Measurements from ENCODE around the gene PRDM8.
A peak's percentile ranks its signal among the peaks of the same experiment; 100 is the strongest.

The PRDM8 gene

DNA sequence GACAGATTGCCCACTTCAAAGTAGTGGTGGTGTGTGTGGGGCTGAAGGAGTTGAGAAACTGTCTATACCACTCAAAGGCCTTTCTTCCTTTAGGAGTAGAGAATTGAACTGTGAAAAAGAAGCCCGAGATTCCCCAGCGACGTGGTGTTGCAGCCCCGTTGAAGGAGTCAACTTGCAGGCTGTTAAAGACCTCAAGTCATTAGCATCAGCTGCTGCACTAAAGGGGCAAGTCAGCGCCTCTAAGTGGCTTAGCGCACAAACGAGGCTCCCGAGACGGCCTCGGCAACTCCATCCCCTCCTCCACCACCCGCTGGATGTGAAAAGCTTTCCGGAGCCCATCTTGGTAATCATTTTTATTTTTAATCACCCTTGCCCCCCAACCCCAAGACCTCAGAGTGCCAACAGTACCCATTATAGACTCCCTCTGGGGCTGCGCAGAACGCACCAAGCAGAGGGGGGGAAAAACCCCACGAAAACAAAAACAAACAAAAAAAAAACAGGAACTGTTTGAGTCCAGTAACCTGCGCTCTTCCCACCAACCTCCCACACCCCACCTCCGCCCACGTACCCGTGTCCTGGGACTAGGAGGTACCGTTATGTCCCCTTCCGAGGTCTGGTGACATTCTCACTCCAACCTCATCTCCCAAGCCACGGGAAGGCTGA, 913 bp upstream of the PRDM8 start:
- TF ChIP-seq SUZ12 (IDR thresholded peaks at IDR 0.05; ENCODE audit: extremely low read depth, insufficient read depth, insufficient read length) (no peak), YY1 (IDR thresholded peaks at IDR 0.05; ENCODE audit: insufficient read depth, insufficient read length) (no peak), ZNF274 (IDR thresholded peaks at IDR 0.05; ENCODE audit: low read depth, low read length) (no peak)
- Histone ChIP-seq H3K4me3 (ENCODE audit: insufficient read length, low read depth) (peak overlapping the region; percentile 22), H3K9me3 (ENCODE audit: insufficient read depth, low read length) (peaks cover 14% of the 10 kb centered on the region), H3K36me3 (ENCODE audit: insufficient read depth, insufficient read length, low read length) (no peaks in the 10 kb centered on the region), H3K27me3 (ENCODE audit: insufficient read depth, insufficient read length) (peaks cover 100% of the 10 kb centered on the region), H3K4me1 (ENCODE audit: insufficient read depth, insufficient read length) (peaks cover 1% of the 10 kb centered on the region), H3K9ac (ENCODE audit: insufficient read length, low read depth) (no peak overlapping the region)
- DNase-seq (ENCODE audit: low read depth, low spot score), result no peak

DNA sequence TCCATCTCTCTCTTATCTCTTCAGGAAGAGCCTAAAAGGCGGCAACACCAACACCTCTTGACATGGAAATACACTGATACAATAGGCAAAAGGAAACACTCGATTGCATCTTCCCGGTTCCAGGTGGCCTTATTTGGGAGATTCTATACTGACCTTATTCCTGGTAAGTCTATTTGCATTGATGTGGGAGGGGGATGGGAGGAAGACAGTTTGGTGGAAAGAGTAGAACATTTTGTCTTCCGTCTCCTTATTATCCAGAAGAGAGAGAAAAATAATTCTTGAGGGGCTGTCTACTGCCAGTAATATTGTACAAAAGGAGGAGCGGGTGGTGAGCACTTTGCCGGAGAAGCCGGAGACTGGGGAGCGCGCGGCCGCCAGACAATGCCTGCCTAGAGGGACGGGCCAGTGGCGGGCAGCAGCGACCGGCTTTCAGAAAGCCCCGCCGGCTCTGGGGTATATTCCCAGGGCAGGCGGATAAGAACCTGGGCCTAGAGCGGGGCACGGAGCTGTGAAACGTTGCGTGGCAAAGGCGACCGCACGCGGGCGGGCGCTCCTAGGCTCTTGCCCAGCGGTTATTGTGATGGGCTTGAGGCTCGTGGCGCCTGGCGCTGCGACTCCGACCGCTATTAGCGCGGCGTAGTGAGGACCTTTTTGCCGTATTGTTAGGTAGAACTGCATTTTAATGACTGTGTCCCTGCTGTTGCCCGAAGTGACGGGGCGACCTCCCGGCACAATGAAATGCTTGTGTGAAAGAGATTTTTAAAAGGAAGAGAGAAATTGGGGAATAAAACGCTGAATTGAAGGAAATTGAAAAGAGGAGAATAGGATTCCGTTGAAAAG, 518 bp downstream of the PRDM8 start:
- no peak overlapping the region for H3K9ac ChIP-seq (ENCODE audit: insufficient read length, low read depth)
- TF ChIP-seq ZNF274 (IDR thresholded peaks at IDR 0.05; ENCODE audit: low read depth, low read length) (no peak), SUZ12 (IDR thresholded peaks at IDR 0.05; ENCODE audit: extremely low read depth, insufficient read depth, insufficient read length) (peak; percentile 92)
- H3K4me3 ChIP-seq (ENCODE audit: insufficient read length, low read depth), result peak overlapping the region; percentile 22
- peaks cover 18% of the 10 kb centered on the region for H3K9me3 ChIP-seq (ENCODE audit: insufficient read depth, low read length)
- peaks cover 1% of the 10 kb centered on the region for H3K4me1 ChIP-seq (ENCODE audit: insufficient read depth, insufficient read length)
- DNase-seq (ENCODE audit: low read depth, low spot score), result no peak
- H3K27me3 ChIP-seq (ENCODE audit: insufficient read depth, insufficient read length), result peaks cover 93% of the 10 kb centered on the region
- H3K36me3 ChIP-seq (ENCODE audit: insufficient read depth, insufficient read length, low read length), result no peaks in the 10 kb centered on the region

DNA sequence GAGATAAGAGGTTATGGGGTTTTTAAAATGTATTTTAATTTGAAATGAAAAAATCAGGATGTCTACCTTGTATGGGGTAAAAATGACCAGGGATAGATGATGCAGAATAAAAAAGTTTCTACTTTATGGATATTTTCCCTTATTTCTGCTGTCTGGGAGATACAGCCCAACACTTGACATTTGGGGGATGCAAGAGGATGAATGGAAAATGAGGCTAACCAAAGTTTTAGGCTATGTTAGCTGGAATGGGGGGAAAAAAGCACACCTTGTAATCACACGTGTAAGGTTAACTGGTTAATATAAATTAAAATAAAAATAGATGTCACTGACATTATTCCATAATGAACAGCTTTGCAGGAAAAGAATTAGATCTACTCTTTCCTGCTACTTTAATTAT, 1.1 kb downstream of the PRDM8 start:
- peaks cover 91% of the 10 kb centered on the region for H3K27me3 ChIP-seq (ENCODE audit: insufficient read depth, insufficient read length)
- H3K9ac ChIP-seq (ENCODE audit: insufficient read length, low read depth), result no peak overlapping the region
- TF ChIP-seq ZNF274 (IDR thresholded peaks at IDR 0.05; ENCODE audit: low read depth, low read length) (no peak), SUZ12 (IDR thresholded peaks at IDR 0.05; ENCODE audit: extremely low read depth, insufficient read depth, insufficient read length) (no peak), YY1 (IDR thresholded peaks at IDR 0.05; ENCODE audit: insufficient read depth, insufficient read length) (no peak)
- peaks cover 18% of the 10 kb centered on the region for H3K9me3 ChIP-seq (ENCODE audit: insufficient read depth, low read length)
- DNase-seq (ENCODE audit: low read depth, low spot score), result no peak
- H3K36me3 ChIP-seq (ENCODE audit: insufficient read depth, insufficient read length, low read length), result no peaks in the 10 kb centered on the region
- H3K4me3 ChIP-seq (ENCODE audit: insufficient read length, low read depth), result no peak overlapping the region
- peaks cover 1% of the 10 kb centered on the region for H3K4me1 ChIP-seq (ENCODE audit: insufficient read depth, insufficient read length)

DNA sequence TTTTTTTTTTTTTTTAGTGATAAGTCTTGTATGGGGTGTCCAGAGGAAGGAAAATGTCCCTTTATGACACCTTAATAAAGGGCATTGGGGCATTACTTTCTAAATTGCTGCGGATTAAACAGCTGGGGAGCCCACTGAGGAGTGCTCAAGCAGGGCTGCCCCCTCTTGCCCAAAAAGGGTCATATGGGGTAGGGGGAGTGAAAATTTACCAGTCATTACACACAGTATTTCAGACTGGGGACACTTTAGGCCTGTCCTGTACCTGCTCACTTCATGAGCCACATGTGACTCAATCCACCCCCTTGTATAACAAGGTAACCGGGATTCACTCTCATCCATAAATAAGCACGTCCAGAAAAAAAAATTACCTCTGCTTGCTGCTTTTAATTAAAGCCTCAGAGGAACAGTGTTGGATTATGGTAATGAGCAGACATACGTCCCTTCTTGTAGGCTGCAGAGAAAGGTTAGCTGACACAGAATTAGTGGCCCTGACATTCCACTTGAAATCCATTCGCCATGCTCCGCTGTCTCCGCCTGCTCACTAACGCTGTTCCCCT, 1.8 kb downstream of the PRDM8 start:
- Histone ChIP-seq H3K36me3 (ENCODE audit: insufficient read depth, insufficient read length, low read length) (no peaks in the 10 kb centered on the region), H3K9me3 (ENCODE audit: insufficient read depth, low read length) (peaks cover 18% of the 10 kb centered on the region), H3K4me1 (ENCODE audit: insufficient read depth, insufficient read length) (peaks cover 1% of the 10 kb centered on the region), H3K27me3 (ENCODE audit: insufficient read depth, insufficient read length) (peaks cover 91% of the 10 kb centered on the region), H3K4me3 (ENCODE audit: insufficient read length, low read depth) (no peak overlapping the region), H3K9ac (ENCODE audit: insufficient read length, low read depth) (no peak overlapping the region)
- no peak for TF ChIP-seq YY1 (IDR thresholded peaks at IDR 0.05; ENCODE audit: insufficient read depth, insufficient read length)
- no peak for TF ChIP-seq ZNF274 (IDR thresholded peaks at IDR 0.05; ENCODE audit: low read depth, low read length)
- no peak for DNase-seq (ENCODE audit: low read depth, low spot score)

DNA sequence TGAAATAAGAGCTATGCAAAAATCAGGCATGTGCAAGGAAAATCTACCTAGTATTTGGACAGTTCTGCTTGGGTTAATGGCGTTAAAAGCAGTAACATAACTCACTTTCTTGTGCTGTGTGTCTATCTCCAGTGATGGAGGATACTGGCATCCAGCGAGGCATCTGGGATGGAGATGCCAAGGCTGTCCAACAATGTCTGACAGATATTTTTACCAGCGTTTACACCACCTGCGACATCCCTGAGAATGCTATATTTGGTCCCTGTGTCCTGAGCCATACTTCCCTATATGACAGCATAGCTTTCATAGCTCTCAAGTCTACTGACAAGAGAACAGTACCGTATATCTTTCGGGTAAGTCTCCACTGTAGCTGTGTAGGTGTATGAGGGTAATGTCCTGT, 2.6 kb downstream of the PRDM8 start:
- Histone ChIP-seq H3K9me3 (ENCODE audit: insufficient read depth, low read length) (peaks cover 18% of the 10 kb centered on the region), H3K36me3 (ENCODE audit: insufficient read depth, insufficient read length, low read length) (no peaks in the 10 kb centered on the region), H3K4me1 (ENCODE audit: insufficient read depth, insufficient read length) (peaks cover 1% of the 10 kb centered on the region), H3K27me3 (ENCODE audit: insufficient read depth, insufficient read length) (peaks cover 91% of the 10 kb centered on the region), H3K9ac (ENCODE audit: insufficient read length, low read depth) (no peak overlapping the region), H3K4me3 (ENCODE audit: insufficient read length, low read depth) (no peak overlapping the region)
- TF ChIP-seq YY1 (IDR thresholded peaks at IDR 0.05; ENCODE audit: insufficient read depth, insufficient read length) (no peak), SUZ12 (IDR thresholded peaks at IDR 0.05; ENCODE audit: extremely low read depth, insufficient read depth, insufficient read length) (no peak), ZNF274 (IDR thresholded peaks at IDR 0.05; ENCODE audit: low read depth, low read length) (no peak)
- DNase-seq (ENCODE audit: low read depth, low spot score), result no peak

DNA sequence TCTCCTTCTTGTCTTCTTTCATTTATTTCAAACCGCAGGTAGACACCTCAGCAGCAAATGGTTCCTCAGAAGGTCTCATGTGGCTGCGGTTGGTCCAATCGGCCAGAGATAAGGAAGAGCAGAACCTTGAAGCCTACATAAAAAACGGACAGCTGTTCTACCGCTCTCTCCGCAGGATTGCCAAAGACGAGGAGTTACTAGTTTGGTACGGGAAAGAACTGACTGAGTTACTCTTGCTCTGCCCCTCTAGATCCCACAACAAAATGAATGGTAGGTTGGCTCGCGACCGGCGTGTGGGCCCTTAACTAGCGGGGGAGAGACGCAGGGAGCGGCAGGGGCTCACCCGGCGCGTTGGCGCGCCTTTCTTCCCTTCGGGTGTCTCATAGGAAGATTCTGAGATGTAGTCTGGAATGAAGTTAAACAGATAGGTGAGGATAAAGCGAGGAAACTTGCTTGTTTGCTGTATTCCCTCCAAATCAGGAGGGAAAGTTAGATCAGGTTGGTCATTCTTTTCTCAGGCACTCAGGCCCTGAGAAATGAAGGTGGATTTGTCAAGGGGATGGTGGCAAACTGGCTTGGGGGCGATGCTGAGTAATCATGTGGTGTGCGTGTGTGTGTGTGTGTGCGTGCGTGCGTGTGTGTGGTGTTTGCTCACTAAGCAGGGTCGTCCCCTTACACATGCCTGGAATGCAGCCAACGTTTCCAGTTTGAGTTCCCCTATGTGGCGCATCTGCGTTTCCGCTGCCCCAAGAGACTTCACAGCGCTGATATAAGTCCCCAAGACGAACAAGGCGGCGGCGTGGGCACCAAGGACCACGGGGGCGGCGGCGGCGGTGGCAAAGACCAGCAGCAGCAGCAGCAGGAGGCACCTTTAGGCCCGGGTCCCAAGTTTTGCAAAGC, 4.2 kb downstream of the PRDM8 start:
- TF ChIP-seq SUZ12 (IDR thresholded peaks at IDR 0.05; ENCODE audit: extremely low read depth, insufficient read depth, insufficient read length) (no peak), ZNF274 (IDR thresholded peaks at IDR 0.05; ENCODE audit: low read depth, low read length) (no peak), YY1 (IDR thresholded peaks at IDR 0.05; ENCODE audit: insufficient read depth, insufficient read length) (no peak)
- Histone ChIP-seq H3K36me3 (ENCODE audit: insufficient read depth, insufficient read length, low read length) (no peaks in the 10 kb centered on the region), H3K4me3 (ENCODE audit: insufficient read length, low read depth) (peak overlapping the region; percentile 6), H3K27me3 (ENCODE audit: insufficient read depth, insufficient read length) (peaks cover 76% of the 10 kb centered on the region), H3K9me3 (ENCODE audit: insufficient read depth, low read length) (peaks cover 18% of the 10 kb centered on the region), H3K9ac (ENCODE audit: insufficient read length, low read depth) (no peak overlapping the region), H3K4me1 (ENCODE audit: insufficient read depth, insufficient read length) (peaks cover under 1% of the 10 kb centered on the region)
- no peak for DNase-seq (ENCODE audit: low read depth, low spot score)

All from NT2/D1 (cell line).